Right lobe of liver (tissue), 4 donors: ENCODE results near the gene RASA2.

ENCODE experiments used
- CTCF ChIP-seq, 4 donors: fragments of 200-600 bp in 3 of 4; fragments of 450-650 bp in 1 of 4; IDR thresholded peaks; one replicate each; pipeline versions ENCODE4 v1.5.1 to v1.8.0; 2016 to 2022; ENCODE audit warnings: antibody characterized with exemption in 4 of 4, mild to moderate bottlenecking in 2 of 4
- POLR2A ChIP-seq: fragments of 450-650 bp; IDR thresholded peaks from one replicate; pipeline ENCODE4 v1.6.1; 2017; ENCODE audit warnings: antibody characterized with exemption, mild to moderate bottlenecking
- donor health status: DM: no; HTN: no; CAD: no.
- donor health status: DM: no; HTN: no; CAD: no.
- donor health status: DM: no; HTN: yes; CAD: no.

DNA sequence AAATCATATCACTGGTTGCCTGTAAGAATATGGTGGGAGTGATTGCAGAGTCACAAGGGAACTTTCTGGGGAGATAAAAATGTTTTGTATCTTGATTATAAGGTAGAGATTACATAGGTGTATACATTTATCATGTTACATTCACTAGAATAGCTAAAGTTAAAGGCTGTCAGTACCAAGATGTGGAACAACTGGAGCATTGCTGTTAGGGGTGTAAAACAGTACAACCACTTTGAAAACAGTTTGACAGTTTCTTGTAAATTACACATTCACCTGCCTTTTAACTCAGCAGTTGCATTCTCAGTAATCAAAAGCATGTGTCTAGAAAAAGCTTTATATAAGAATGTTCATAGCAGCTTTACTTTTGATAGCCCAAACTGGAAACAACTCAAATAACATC, 27.6 kb downstream of the RASA2 start:
- no peak for TF ChIP-seq CTCF (IDR thresholded peaks at IDR 0.05)
- TF ChIP-seq POLR2A = no peak
